ENCODE data around the gene BBS9. TPM values are rescaled to one million over a fixed set of nuclear protein-coding genes. Genes with fewer than 3 reads are reported as not detected.
"Not testable (repeated sequence)": the region's sequence is repeated elsewhere in the genome, so short reads cannot be mapped to it uniquely, and the experiment has no call there.

The BBS9 gene
- total RNA-seq, 1 donor from 2014 or later: 3.8 TPM

DNA sequence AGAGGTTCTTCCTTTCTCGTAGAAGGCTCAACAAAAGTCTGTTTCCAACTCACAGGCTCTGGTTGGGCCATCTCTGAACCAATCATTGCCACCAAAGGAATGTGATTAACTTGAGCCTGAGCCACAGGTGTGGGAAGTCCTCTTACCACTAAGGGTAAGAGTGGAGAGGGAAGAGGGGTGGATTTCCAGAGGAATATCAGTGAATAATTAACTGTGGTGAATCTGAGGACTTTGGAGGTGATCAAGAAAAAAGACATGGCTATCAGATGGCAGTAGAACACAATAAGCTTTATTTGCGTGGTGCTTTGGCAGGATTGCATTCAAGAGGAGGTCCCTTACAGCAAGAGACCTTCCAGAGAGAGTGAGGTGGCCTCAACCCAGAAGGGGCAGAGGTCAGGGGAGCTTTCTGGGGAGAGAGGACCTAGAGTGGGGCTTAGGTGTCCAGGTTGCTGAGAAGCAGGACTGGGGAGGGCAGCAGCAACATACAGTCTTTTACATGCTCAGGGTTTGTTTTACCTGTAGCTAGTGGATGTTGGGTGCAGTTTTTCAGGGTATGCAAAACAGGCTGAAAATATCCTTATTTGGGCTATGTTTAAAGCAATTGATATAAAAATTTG is 61.4 kb downstream of the BBS9 start:
- no peak for DNase-seq (ENCODE audit: low spot score)
- H3K27ac Mint-ChIP-seq: no peak overlapping the region
- H3K4me1 Mint-ChIP-seq (ENCODE audit: low read depth): peaks cover 15% of the 10 kb centered on the region
- intact Hi-C loops (cut with micrococcal nuclease): no loop called here
- H3K4me3 Mint-ChIP-seq: no peak overlapping the region
- no peaks in the 10 kb centered on the region for H3K9me3 Mint-ChIP-seq
- H3K36me3 Mint-ChIP-seq (ENCODE audit: low read depth): no peaks in the 10 kb centered on the region
- no peaks in the 10 kb centered on the region for H3K27me3 Mint-ChIP-seq (ENCODE audit: insufficient read depth)

DNA sequence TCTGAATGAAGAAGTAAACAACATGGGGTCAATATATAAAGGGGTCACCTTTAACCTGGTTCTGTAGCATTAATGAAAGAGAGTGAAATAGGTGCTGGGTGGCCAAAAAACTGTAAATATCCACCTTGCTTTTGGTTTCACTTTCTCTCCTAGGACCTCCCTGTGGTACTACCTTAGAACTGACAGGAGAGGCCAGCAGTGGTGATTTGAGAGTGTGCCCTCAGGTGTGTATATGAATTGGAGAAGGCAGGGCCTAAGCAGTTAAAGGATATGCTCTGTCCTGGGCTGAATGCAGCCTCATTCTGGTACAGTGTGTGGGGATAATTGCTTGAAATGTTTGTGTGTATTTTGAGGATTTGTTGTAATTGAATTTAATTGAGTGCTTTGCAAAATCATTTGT is 62.0 kb downstream of the BBS9 start:
- intact Hi-C loops (cut with micrococcal nuclease): no loop called here
- Mint-ChIP-seq H3K4me1 (ENCODE audit: low read depth) (peaks cover 15% of the 10 kb centered on the region), H3K27ac (no peak overlapping the region), H3K4me3 (no peak overlapping the region), H3K9me3 (no peaks in the 10 kb centered on the region), H3K36me3 (ENCODE audit: low read depth) (no peaks in the 10 kb centered on the region), H3K27me3 (ENCODE audit: insufficient read depth) (no peaks in the 10 kb centered on the region)
- DNase-seq (ENCODE audit: low spot score): no peak

DNA sequence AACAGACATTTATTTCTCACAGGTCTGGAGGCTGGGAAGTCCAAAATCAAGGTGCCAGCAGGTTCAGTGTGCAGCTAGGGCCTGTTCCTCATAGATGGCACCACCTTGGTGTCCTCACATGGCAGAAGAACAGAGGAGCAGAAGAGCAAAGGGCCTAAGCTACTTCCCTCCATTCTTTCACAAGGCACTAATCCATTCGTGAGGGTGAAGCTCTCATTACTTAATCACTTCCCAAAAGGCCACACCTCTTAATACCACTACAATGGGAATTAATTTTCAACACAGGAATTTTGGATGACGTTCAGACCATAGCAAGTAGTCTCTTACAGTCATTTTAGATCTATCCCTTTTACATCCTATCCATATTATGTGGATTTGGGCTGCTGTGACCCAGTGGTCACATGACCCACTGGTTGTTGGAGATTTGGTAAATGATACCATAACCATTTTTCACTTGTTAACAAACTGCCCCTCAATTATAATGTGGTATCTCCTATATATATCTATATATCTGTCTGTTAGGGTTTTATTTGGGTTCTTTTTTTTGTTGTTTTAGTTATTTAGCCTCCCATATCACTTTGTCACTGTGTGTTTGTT is 63.4 kb downstream of the BBS9 start:
- Mint-ChIP-seq H3K27me3 (ENCODE audit: insufficient read depth) (no peaks in the 10 kb centered on the region), H3K27ac (no peak overlapping the region), H3K36me3 (ENCODE audit: low read depth) (no peaks in the 10 kb centered on the region), H3K9me3 (no peaks in the 10 kb centered on the region), H3K4me1 (ENCODE audit: low read depth) (peaks cover 15% of the 10 kb centered on the region), H3K4me3 (no peak overlapping the region)
- DNase-seq (ENCODE audit: low spot score): no peak
- intact Hi-C loops (cut with micrococcal nuclease): no loop called here

DNA sequence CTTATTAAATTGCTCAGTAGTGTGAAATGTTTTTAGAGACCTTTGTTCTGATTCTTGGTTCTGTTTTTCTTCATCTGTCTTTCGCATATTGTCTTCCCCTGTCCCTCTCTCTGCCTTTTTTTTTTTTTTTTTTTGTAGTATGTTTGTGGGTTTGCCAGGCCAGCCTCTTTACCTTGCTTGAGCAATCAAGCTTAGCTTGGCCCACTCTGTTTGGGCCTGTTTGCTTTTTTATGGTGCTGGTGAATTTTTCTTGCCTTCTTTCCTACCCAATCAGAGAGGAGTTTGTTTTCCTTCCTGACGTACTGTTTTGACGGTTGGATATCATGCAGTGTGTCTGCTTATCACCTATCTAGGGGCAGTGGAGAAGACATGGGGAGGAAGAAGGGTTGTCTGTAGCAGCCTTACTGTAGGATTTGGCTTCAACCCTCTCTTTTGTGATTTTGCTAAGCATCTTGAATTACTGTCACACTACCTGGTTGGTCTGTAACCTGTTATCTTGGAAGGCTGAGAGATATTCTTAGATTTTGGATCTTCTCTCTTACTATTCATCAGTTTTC is 64.0 kb downstream of the BBS9 start:
- no peaks in the 10 kb centered on the region for H3K36me3 Mint-ChIP-seq (ENCODE audit: low read depth)
- no peak overlapping the region for H3K4me3 Mint-ChIP-seq
- no peak for DNase-seq (ENCODE audit: low spot score)
- no peaks in the 10 kb centered on the region for H3K9me3 Mint-ChIP-seq
- H3K27me3 Mint-ChIP-seq (ENCODE audit: insufficient read depth): no peaks in the 10 kb centered on the region
- intact Hi-C loops (cut with micrococcal nuclease): no loop called here
- peaks cover 15% of the 10 kb centered on the region for H3K4me1 Mint-ChIP-seq (ENCODE audit: low read depth)
- H3K27ac Mint-ChIP-seq: no peak overlapping the region

DNA sequence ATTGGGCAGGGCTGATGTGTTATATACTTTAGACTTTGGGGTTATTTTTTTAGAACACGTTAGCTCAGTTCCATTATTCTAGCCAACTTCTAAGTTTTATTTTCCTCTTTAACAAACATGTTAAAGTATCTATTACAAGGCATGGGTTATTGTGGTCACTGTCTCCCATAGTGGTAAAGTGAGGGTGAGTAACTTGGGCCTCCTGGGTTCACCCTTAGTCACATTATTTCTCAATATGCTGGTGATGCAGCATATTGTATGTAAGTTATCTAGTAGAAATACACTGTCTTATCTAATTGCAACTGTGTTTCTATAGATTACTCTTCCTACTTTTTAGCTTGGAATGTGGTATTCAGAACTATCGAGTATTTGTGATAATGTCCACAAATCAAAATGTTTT is 65.9 kb downstream of the BBS9 start:
- Mint-ChIP-seq H3K4me3 (no peak overlapping the region), H3K4me1 (ENCODE audit: low read depth) (peaks cover 15% of the 10 kb centered on the region), H3K27ac (no peak overlapping the region), H3K36me3 (ENCODE audit: low read depth) (no peaks in the 10 kb centered on the region), H3K27me3 (ENCODE audit: insufficient read depth) (no peaks in the 10 kb centered on the region), H3K9me3 (no peaks in the 10 kb centered on the region)
- DNase-seq (ENCODE audit: low spot score): no peak
- intact Hi-C loops (cut with micrococcal nuclease): no loop called here

DNA sequence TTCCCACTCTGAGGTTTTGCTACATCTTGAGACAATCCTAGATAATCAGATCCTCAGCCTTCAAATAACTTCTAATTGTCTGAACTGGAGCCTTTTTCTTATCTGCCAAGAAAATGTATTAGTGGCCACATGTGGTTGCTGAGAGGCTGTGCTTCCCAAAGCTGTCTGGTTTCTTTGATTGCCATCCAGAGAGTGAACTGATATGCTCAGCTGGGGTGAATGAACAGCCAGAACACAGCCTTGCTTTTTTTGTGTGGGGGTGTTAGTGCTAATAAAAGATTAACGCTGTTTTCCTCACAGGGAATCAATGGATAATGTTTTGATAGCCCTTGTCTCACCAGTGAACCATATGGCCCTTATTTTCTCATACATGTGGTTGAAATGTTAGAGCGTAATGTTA is 66.9 kb downstream of the BBS9 start:
- H3K36me3 Mint-ChIP-seq (ENCODE audit: low read depth): no peaks in the 10 kb centered on the region
- no peak overlapping the region for H3K27ac Mint-ChIP-seq
- intact Hi-C loops (cut with micrococcal nuclease): no loop called here
- no peak for DNase-seq (ENCODE audit: low spot score)
- H3K27me3 Mint-ChIP-seq (ENCODE audit: insufficient read depth): no peaks in the 10 kb centered on the region
- no peaks in the 10 kb centered on the region for H3K9me3 Mint-ChIP-seq
- H3K4me1 Mint-ChIP-seq (ENCODE audit: low read depth): peaks cover 5% of the 10 kb centered on the region
- no peak overlapping the region for H3K4me3 Mint-ChIP-seq

DNA sequence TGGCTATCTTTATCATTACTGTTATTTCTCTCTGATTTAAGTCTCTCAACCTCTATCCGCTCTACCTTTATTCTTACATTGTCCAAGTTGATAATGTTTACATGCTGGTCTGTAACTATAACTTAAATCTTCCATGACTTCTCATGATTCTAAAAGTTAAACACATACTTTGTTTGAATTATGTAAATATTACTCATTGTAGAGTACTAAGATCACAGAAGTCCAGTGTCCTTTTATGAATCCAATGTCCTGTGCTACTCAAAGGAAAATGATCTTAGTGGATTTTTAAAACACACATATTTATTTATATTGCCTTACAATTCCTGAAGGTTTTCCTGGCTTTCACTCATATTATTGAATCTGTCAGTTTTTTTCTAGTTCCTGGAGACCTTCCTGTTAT is 70.9 kb downstream of the BBS9 start:
- no peak overlapping the region for H3K27ac Mint-ChIP-seq
- no peak for DNase-seq (ENCODE audit: low spot score)
- intact Hi-C loops (cut with micrococcal nuclease): no loop called here
- no peak overlapping the region for H3K4me3 Mint-ChIP-seq
- no peaks in the 10 kb centered on the region for H3K36me3 Mint-ChIP-seq (ENCODE audit: low read depth)
- no peaks in the 10 kb centered on the region for H3K4me1 Mint-ChIP-seq (ENCODE audit: low read depth)
- no peaks in the 10 kb centered on the region for H3K9me3 Mint-ChIP-seq
- H3K27me3 Mint-ChIP-seq (ENCODE audit: insufficient read depth): no peaks in the 10 kb centered on the region

DNA sequence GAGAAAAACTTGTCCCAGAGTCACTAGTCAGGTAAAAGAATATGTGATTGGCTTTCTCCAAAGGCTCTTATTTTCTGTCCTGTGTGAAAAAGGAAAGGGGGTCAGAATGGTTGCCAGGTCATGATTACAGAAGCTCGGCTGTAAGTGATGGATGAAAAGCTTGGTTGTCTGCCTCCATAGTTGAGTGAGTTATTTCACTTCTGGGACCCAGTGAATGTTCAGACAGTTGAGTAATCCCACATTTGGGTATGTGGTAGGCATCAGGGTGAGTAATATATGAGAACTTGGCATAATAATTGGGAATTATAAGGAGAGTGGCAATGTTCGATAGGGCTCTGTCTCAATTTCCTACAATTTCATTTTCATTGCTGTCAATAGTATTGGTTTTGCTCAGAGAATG is 72.5 kb downstream of the BBS9 start:
- no peak overlapping the region for H3K27ac Mint-ChIP-seq
- intact Hi-C loops (cut with micrococcal nuclease): no loop called here
- H3K36me3 Mint-ChIP-seq (ENCODE audit: low read depth): no peaks in the 10 kb centered on the region
- H3K9me3 Mint-ChIP-seq: no peaks in the 10 kb centered on the region
- H3K4me3 Mint-ChIP-seq: no peak overlapping the region
- no peaks in the 10 kb centered on the region for H3K4me1 Mint-ChIP-seq (ENCODE audit: low read depth)
- DNase-seq (ENCODE audit: low spot score): no peak
- H3K27me3 Mint-ChIP-seq (ENCODE audit: insufficient read depth): no peaks in the 10 kb centered on the region

DNA sequence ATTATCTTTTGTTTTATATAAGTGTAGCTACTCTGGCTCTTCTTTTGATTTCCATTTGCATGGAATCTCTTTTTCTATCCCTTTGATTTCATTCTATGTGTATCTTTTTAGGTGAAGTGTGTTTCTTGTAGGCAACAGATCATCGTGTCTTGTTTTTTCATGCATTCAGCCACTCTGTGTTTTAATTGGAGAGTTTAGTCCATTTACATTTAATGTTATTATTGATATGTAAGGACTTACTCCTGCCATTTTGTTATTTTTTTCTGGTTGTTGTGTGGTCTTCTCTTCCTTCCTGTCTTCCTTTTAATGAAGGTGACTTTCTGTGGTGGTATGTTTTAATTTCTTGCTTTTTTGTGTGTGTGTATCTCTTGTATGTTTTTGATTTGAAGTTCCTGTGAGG is 81.6 kb downstream of the BBS9 start:
- H3K27me3 Mint-ChIP-seq (ENCODE audit: insufficient read depth): no peaks in the 10 kb centered on the region
- no peak overlapping the region for H3K4me3 Mint-ChIP-seq
- intact Hi-C loops (cut with micrococcal nuclease): no loop called here
- no peaks in the 10 kb centered on the region for H3K36me3 Mint-ChIP-seq (ENCODE audit: low read depth)
- no peak overlapping the region for H3K27ac Mint-ChIP-seq
- H3K9me3 Mint-ChIP-seq: peaks cover 32% of the 10 kb centered on the region
- no peak for DNase-seq (ENCODE audit: low spot score)
- no peaks in the 10 kb centered on the region for H3K4me1 Mint-ChIP-seq (ENCODE audit: low read depth)

DNA sequence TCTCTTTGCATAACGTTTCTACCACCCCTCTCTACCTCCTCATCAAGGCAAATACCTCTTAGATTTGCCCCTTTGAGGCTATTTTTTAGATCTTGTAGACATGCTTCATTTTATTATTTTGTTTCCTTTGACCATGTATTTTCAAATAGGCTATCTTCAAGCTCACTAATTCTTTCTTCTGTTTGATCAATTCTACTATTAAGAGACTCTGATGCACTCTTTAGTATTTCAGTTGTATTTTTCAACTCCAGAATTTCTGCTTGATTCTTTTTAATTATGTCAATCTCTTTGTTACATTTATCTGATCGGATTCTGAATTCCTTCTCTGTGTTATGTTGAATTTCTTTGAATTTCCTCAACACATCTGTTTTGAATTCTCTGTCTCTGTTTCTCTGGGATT is 82.8 kb downstream of the BBS9 start:
- peaks cover 32% of the 10 kb centered on the region for H3K9me3 Mint-ChIP-seq

DNA sequence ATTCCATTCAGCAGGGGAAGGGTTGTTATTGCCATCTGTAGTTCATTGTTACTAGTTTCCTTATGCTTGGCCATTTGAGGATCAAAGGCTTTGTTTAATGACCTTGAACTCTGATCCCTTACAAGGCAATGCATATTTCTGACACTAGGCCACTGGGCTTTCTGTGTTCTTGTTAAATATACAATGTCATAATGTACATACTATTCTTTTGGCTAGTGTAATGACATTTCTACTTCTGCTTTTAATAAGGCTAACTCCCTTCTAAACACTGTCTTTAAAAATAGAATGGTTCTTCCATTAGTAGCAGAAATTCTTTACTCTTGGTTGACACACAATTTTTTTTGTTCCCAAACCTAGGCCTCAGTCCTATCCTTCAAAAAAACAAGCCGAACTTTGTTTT is 86.6 kb downstream of the BBS9 start:
- H3K9me3 Mint-ChIP-seq: peaks cover 22% of the 10 kb centered on the region
- no peaks in the 10 kb centered on the region for H3K27me3 Mint-ChIP-seq (ENCODE audit: insufficient read depth)
- H3K36me3 Mint-ChIP-seq (ENCODE audit: low read depth): no peaks in the 10 kb centered on the region
- no peak overlapping the region for H3K4me3 Mint-ChIP-seq
- intact Hi-C loops (cut with micrococcal nuclease): no loop called here
- no peak overlapping the region for H3K27ac Mint-ChIP-seq
- DNase-seq (ENCODE audit: low spot score): no peak
- H3K4me1 Mint-ChIP-seq (ENCODE audit: low read depth): no peaks in the 10 kb centered on the region

More for the DNA sequence above, 82.8 kb downstream of the BBS9 start:
- Mint-ChIP-seq H3K4me1 (ENCODE audit: low read depth) (no peaks in the 10 kb centered on the region), H3K4me3 (no peak overlapping the region), H3K36me3 (ENCODE audit: low read depth) (no peaks in the 10 kb centered on the region), H3K27ac (no peak overlapping the region), H3K27me3 (ENCODE audit: insufficient read depth) (no peaks in the 10 kb centered on the region)
- DNase-seq (ENCODE audit: low spot score): no peak
- intact Hi-C loops (cut with micrococcal nuclease): no loop called here

DNA sequence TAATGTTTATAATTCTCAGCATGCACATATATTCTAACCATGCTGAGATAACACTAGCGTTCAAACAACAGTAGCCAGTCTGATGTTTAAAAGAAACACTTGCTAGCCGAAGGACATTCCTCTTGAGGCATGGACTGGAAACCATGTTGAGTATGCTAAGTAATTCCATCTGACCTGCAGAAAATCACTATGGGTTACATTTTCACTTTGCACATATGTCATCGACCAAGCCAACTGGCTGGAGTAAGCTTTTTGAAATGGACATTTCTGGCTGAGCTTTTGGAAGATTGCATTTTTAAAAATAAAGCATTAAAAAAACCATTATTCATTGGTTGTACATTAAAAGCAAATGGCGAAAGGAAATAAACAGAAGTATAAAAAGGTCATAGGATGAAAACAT is 88.2 kb downstream of the BBS9 start:
- H3K36me3 Mint-ChIP-seq (ENCODE audit: low read depth): no peaks in the 10 kb centered on the region
- H3K4me3 Mint-ChIP-seq: no peak overlapping the region
- H3K27me3 Mint-ChIP-seq (ENCODE audit: insufficient read depth): no peaks in the 10 kb centered on the region
- H3K9me3 Mint-ChIP-seq: peaks cover 6% of the 10 kb centered on the region
- no peak for DNase-seq (ENCODE audit: low spot score)
- intact Hi-C loops (cut with micrococcal nuclease): no loop called here
- H3K27ac Mint-ChIP-seq: no peak overlapping the region
- no peaks in the 10 kb centered on the region for H3K4me1 Mint-ChIP-seq (ENCODE audit: low read depth)

DNA sequence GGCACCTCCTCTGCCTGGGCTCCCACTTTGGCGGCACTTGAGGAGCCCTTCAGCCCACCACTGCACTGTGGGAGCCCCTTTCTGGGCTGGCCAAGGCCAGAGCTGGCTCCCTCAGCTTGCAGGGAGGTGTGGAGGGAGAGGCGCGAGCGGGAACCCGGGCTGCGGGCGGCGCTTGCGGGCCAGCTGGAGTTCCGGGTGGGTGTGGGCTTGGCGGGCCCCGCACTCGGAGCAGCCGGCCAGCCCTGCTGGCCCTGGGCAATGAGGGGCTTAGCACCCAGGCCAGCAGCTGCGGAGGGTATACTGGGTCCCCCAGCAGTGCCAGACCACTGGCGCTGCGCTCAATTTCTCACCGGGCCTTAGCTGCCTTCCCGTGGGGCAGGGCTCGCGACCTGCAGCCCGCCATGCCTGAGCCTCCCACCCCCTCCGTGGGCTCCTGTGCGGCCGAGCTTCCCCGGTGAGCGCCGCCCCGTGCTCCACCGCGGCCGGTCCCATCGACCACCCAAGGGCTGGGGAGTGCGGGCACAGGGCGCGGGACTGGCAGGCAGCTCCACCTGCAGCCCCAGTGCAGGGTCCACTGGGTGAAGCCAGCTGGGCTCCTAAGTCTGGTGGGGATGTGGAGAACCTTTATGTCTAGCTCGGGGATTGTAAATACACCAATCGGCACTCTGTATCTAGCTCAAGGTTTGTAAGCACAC is 89.6 kb downstream of the BBS9 start:
- DNase-seq (ENCODE audit: low spot score); H3K27me3 Mint-ChIP-seq (ENCODE audit: insufficient read depth); H3K4me1 Mint-ChIP-seq (ENCODE audit: low read depth); H3K27ac Mint-ChIP-seq; H3K36me3 Mint-ChIP-seq (ENCODE audit: low read depth); H3K9me3 Mint-ChIP-seq; intact Hi-C loops (cut with micrococcal nuclease); H3K4me3 Mint-ChIP-seq: not testable (repeated sequence)

Measured in activated T-helper 1 cell treated with anti-CD3 and anti-CD28 coated beads, Interleukin-12 subunit alpha, Interleukin-12 subunit beta, Interleukin-2, Interleukin-4 antibody, amounts not matched to agents 30 ng/mL and 10 ng/mL and 1 ng/mL, durations not matched to agents 14 hours and 24 hours and 36 hours (primary cell).